ENCODE results near the gene DCAF4L1.
A peak's percentile ranks its signal among the peaks of the same experiment; 100 is the strongest.

The DCAF4L1 gene

DNA sequence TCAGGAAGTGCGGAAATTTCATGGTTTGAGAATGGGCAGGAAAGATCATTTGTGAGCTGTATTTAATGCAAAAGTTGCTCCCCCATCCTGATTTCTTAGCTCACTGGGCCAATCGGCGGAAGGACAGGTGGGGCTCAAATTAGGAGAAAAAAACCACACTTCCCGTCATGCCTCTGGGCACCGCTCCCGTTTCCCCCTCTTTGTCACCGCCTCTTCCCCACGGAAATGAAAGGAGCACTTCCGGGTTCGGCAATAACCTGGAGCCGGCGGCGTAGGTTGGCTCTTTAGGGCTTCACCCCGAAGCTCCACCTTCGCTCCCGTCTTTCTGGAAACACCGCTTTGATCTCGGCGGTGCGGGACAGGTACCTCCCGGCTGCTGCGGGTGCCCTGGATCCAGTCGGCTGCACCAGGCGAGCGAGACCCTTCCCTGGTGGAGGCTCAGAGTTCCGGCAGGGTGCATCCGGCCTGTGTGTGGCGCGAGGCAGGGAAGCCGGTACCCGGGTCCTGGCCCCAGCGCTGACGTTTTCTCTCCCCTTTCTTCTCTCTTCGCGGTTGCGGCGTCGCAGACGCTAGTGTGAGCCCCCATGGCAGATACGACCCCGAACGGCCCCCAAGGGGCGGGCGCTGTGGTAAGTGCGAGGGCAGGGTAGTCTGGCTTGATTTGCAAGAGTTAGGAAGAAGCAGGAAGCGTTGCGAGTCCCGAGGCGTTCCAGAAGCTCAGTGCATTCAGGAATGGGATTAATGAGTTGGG, 46.5 kb upstream of the DCAF4L1 start, which contains the start of gene TMEM33 (continued):
- TF ChIP-seq, protein P1, sequence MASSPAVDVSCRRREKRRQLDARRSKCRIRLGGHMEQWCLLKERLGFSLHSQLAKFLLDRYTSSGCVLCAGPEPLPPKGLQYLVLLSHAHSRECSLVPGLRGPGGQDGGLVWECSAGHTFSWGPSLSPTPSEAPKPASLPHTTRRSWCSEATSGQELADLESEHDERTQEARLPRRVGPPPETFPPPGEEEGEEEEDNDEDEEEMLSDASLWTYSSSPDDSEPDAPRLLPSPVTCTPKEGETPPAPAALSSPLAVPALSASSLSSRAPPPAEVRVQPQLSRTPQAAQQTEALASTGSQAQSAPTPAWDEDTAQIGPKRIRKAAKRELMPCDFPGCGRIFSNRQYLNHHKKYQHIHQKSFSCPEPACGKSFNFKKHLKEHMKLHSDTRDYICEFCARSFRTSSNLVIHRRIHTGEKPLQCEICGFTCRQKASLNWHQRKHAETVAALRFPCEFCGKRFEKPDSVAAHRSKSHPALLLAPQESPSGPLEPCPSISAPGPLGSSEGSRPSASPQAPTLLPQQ (tag by site-specific recombination; IDR thresholded peaks at IDR 0.05) = 0 out of 2 replicates have a peak, but pooled peaks have one; percentile 27
- TF ChIP-seq SP3 (tag by site-specific recombination; IDR thresholded peaks at IDR 0.05) (peak; percentile 87), ZSCAN23 (tag by site-specific recombination; IDR thresholded peaks at IDR 0.05) (no peak), SP2 (tag by site-specific recombination; IDR thresholded peaks at IDR 0.05) (peak; percentile 80), SP7 (tag by site-specific recombination; IDR thresholded peaks at IDR 0.05) (peak; percentile 33), ZBTB20 (tag by site-specific recombination; IDR thresholded peaks at IDR 0.05) (peak; percentile 95), ZNF701 (tag by site-specific recombination; IDR thresholded peaks at IDR 0.05) (no peak), KLF8 (tag by site-specific recombination; IDR thresholded peaks at IDR 0.05) (peak; percentile 51; the same call in 1 of the 2 replicates), PRDM1 (tag by site-specific recombination; IDR thresholded peaks at IDR 0.05) (0 out of 2 replicates have a peak, but pooled peaks have one; percentile 14), ZBTB17 (tag by site-specific recombination; IDR thresholded peaks at IDR 0.05) (peak; percentile 66), ZNF239 (tag by site-specific recombination; IDR thresholded peaks at IDR 0.05) (no peak), ZBTB8A (tag by site-specific recombination; IDR thresholded peaks at IDR 0.05) (no peak), IKZF3 (tag by site-specific recombination; IDR thresholded peaks at IDR 0.05) (peak; percentile 15; the same call in 1 of the 2 replicates), HOXC10 (CRISPR knock-in tag; IDR thresholded peaks at IDR 0.05) (0 out of 2 replicates have a peak, but pooled peaks have one; percentile 39), ZBTB6 (tag by site-specific recombination; IDR thresholded peaks at IDR 0.05) (peak; percentile 98), OVOL3 (tag by site-specific recombination; IDR thresholded peaks at IDR 0.05) (no peak), ZEB2 (tag by site-specific recombination; IDR thresholded peaks at IDR 0.05) (peak; percentile 39; the same call in 1 of the 2 replicates), ZNF571 (tag by site-specific recombination; IDR thresholded peaks at IDR 0.05) (no peak), ZNF2 (tag by site-specific recombination; IDR thresholded peaks at IDR 0.05) (0 out of 2 replicates have a peak, but pooled peaks have one; percentile 49), ZNF335 (tag by site-specific recombination; conservative IDR thresholded peaks at IDR 0.05) (peak; percentile 91), ZFP37 (tag by site-specific recombination; IDR thresholded peaks at IDR 0.05) (0 out of 2 replicates have a peak, but pooled peaks have one; percentile 51), ZBTB21 (tag by site-specific recombination; IDR thresholded peaks at IDR 0.05) (no peak), TCF7L2 (IDR thresholded peaks at IDR 0.05; ENCODE audit: borderline replicate concordance, low read depth, low read length) (peak; percentile 84; the same call in 1 of the 2 replicates), ZNF354C (tag by site-specific recombination; IDR thresholded peaks at IDR 0.05; ENCODE audit: borderline replicate concordance, low read depth) (no peak), ZNF362 (tag by site-specific recombination; IDR thresholded peaks at IDR 0.05) (0 out of 2 replicates have a peak, but pooled peaks have one; percentile 32), ZNF529 (tag by site-specific recombination; IDR thresholded peaks at IDR 0.05; ENCODE audit: insufficient replicate concordance) (no peak), ZNF341 (tag by site-specific recombination; IDR thresholded peaks at IDR 0.05; ENCODE audit: low read depth) (peak; percentile 74), ZXDB (tag by site-specific recombination; IDR thresholded peaks at IDR 0.05) (peak; percentile 54; the same call in 1 of the 2 replicates), ZFHX2 (tag by site-specific recombination; conservative IDR thresholded peaks at IDR 0.05) (0 out of 2 replicates have a peak, but pooled peaks have one; percentile 21), ZNF629 (tag by site-specific recombination; IDR thresholded peaks at IDR 0.05) (peak; percentile 48; the same call in 1 of the 2 replicates)
- TF ChIP-seq, protein P2, sequence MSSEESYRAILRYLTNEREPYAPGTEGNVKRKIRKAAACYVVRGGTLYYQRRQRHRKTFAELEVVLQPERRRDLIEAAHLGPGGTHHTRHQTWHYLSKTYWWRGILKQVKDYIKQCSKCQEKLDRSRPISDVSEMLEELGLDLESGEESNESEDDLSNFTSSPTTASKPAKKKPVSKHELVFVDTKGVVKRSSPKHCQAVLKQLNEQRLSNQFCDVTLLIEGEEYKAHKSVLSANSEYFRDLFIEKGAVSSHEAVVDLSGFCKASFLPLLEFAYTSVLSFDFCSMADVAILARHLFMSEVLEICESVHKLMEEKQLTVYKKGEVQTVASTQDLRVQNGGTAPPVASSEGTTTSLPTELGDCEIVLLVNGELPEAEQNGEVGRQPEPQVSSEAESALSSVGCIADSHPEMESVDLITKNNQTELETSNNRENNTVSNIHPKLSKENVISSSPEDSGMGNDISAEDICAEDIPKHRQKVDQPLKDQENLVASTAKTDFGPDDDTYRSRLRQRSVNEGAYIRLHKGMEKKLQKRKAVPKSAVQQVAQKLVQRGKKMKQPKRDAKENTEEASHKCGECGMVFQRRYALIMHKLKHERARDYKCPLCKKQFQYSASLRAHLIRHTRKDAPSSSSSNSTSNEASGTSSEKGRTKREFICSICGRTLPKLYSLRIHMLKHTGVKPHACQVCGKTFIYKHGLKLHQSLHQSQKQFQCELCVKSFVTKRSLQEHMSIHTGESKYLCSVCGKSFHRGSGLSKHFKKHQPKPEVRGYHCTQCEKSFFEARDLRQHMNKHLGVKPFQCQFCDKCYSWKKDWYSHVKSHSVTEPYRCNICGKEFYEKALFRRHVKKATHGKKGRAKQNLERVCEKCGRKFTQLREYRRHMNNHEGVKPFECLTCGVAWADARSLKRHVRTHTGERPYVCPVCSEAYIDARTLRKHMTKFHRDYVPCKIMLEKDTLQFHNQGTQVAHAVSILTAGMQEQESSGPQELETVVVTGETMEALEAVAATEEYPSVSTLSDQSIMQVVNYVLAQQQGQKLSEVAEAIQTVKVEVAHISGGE (tag by site-specific recombination; conservative IDR thresholded peaks at IDR 0.05; ENCODE audit: low read depth) = peak; percentile 94
- TF ChIP-seq, protein P3, sequence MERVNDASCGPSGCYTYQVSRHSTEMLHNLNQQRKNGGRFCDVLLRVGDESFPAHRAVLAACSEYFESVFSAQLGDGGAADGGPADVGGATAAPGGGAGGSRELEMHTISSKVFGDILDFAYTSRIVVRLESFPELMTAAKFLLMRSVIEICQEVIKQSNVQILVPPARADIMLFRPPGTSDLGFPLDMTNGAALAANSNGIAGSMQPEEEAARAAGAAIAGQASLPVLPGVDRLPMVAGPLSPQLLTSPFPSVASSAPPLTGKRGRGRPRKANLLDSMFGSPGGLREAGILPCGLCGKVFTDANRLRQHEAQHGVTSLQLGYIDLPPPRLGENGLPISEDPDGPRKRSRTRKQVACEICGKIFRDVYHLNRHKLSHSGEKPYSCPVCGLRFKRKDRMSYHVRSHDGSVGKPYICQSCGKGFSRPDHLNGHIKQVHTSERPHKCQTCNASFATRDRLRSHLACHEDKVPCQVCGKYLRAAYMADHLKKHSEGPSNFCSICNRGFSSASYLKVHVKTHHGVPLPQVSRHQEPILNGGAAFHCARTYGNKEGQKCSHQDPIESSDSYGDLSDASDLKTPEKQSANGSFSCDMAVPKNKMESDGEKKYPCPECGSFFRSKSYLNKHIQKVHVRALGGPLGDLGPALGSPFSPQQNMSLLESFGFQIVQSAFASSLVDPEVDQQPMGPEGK (tag by site-specific recombination; IDR thresholded peaks at IDR 0.05) = 0 out of 2 replicates have a peak, but pooled peaks have one; percentile 36
